Measurements from ENCODE around the gene IFT88.

GRCh38 chr13:20696073-20696472 is 129.1 kb downstream of the IFT88 start:
- TF ChIP-seq, protein P1, sequence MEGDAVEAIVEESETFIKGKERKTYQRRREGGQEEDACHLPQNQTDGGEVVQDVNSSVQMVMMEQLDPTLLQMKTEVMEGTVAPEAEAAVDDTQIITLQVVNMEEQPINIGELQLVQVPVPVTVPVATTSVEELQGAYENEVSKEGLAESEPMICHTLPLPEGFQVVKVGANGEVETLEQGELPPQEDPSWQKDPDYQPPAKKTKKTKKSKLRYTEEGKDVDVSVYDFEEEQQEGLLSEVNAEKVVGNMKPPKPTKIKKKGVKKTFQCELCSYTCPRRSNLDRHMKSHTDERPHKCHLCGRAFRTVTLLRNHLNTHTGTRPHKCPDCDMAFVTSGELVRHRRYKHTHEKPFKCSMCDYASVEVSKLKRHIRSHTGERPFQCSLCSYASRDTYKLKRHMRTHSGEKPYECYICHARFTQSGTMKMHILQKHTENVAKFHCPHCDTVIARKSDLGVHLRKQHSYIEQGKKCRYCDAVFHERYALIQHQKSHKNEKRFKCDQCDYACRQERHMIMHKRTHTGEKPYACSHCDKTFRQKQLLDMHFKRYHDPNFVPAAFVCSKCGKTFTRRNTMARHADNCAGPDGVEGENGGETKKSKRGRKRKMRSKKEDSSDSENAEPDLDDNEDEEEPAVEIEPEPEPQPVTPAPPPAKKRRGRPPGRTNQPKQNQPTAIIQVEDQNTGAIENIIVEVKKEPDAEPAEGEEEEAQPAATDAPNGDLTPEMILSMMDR (conservative IDR thresholded peaks at IDR 0.05 in 1 of 2, IDR thresholded peaks at IDR 0.05 in 1 of 2; ENCODE audit: extremely low read depth in 1 of 2, insufficient read depth in 1 of 2, low read depth in 1 of 2, low read length in 2 of 2) = no peak
- no peak for TF ChIP-seq EZH2 (IDR thresholded peaks at IDR 0.05; ENCODE audit: borderline replicate concordance, low read length)

Data from mammary epithelial cell (primary cell).